K562 (cell line): ENCODE measurements around the gene CHMP2A. TPM values are rescaled to one million over a fixed set of nuclear protein-coding genes. Genes with fewer than 3 reads are reported as not detected.

ENCODE experiments used
- CBFA2T2 ChIP-seq: fragments of 450-650 bp; conservative IDR thresholded peaks from 2 replicates; pipeline ENCODE4 v1.6.1; 2017; ENCODE audit warnings: mild to moderate bottlenecking
- CBX5 ChIP-seq: IDR thresholded peaks from 2 replicates; pipeline ENCODE4 v1.6.1; 2014; ENCODE audit warnings: low read depth, borderline replicate concordance
- CREM ChIP-seq: IDR thresholded peaks from 2 replicates; pipeline ENCODE4 v1.6.1; 2014; ENCODE audit warnings: antibody characterized with exemption, low read depth
- CUX1 ChIP-seq: fragments of 200-800 bp; sonication (Bioruptor generic); IDR thresholded peaks from 2 replicates; pipeline ENCODE4 v1.6.1; 2016; ENCODE audit warnings: missing genetic modification characterization, missing compliant biosample characterization
- DNMT1 ChIP-seq: fragments of 450-650 bp; IDR thresholded peaks from 2 replicates; pipeline ENCODE4 v1.6.1; 2016; ENCODE audit warnings: antibody characterized with exemption, mild to moderate bottlenecking
- E2F1 ChIP-seq: sonication (generic); formaldehyde crosslinking; IDR thresholded peaks from 2 replicates; pipeline ENCODE4 v1.8.1; 2023; ENCODE audit warnings: mild to moderate bottlenecking, missing genetic modification reagents, moderate library complexity
- KLF13 ChIP-seq: fragments of 450-650 bp; IDR thresholded peaks from 2 replicates; pipeline ENCODE4 v1.6.1; 2016; ENCODE audit warnings: missing genetic modification characterization, low read depth, mild to moderate bottlenecking, missing compliant biosample characterization, moderate library complexity, borderline replicate concordance
- PHF20 ChIP-seq: fragments of 450-650 bp; IDR thresholded peaks from 2 replicates; pipeline ENCODE4 v1.6.1; 2018; ENCODE audit not compliant: partially characterized antibody
- PKNOX1 ChIP-seq: fragments of 450-650 bp; IDR thresholded peaks from 2 replicates; pipeline ENCODE4 v1.6.1; 2016
- PURB ChIP-seq: sonication (generic); formaldehyde crosslinking; IDR thresholded peaks from 2 replicates; pipeline ENCODE4 v1.9.0; 2021; ENCODE audit warnings: low read depth, mild to moderate bottlenecking, missing genetic modification reagents
- RBM22 ChIP-seq: fragments of 200-400 bp; formaldehyde crosslinking; IDR thresholded peaks from 2 replicates; pipeline ENCODE4 v1.6.1; 2018; ENCODE audit warnings: low read length, low read depth; ENCODE audit not compliant: poor library complexity, severe bottlenecking
- SREBF2 ChIP-seq: sonication (generic); formaldehyde crosslinking; IDR thresholded peaks from 2 replicates; pipeline ENCODE4 v1.4.0; 2020; ENCODE audit warnings: mild to moderate bottlenecking, missing genetic modification reagents
- TGIF2 ChIP-seq: sonication (generic); formaldehyde crosslinking; IDR thresholded peaks from 2 replicates; pipeline ENCODE4 v1.8.1; 2022; ENCODE audit warnings: mild to moderate bottlenecking, missing genetic modification reagents, moderate library complexity
- ZNF121 ChIP-seq: sonication (generic); formaldehyde crosslinking; conservative IDR thresholded peaks from 2 replicates; pipeline ENCODE4 v1.8.0; 2022; ENCODE audit warnings: missing genetic modification reagents
- ZNF274 ChIP-seq: IDR thresholded peaks from 2 replicates; pipeline ENCODE4 v1.6.1; 2011; ENCODE audit warnings: low read depth, mild to moderate bottlenecking, low read length, moderate library complexity, borderline replicate concordance
- ZNF449 ChIP-seq: fragments of 250-450 bp; sonication (Bioruptor Pico); IDR thresholded peaks from 2 replicates; pipeline ENCODE4 v1.8.0; 2022; ENCODE audit warnings: moderate library complexity, mild to moderate bottlenecking, inconsistent platforms
- ZNF644 ChIP-seq: fragments of 200-800 bp; sonication (Bioruptor generic); IDR thresholded peaks from 2 replicates; pipeline ENCODE4 v1.6.1; 2016; ENCODE audit warnings: low read depth, missing genetic modification characterization, missing compliant biosample characterization
- ZNF764 ChIP-seq: fragments of 250-450 bp; sonication (Bioruptor Pico); IDR thresholded peaks from 2 replicates; pipeline ENCODE4 v1.4.0; 2020; ENCODE audit warnings: low read depth, mild to moderate bottlenecking, moderate library complexity
- ZNF780A ChIP-seq: fragments of 250-450 bp; sonication (Bioruptor Pico); IDR thresholded peaks from 2 replicates; pipeline ENCODE4 v1.5.0; 2021; ENCODE audit warnings: mild to moderate bottlenecking
- polyA plus RNA-seq, 8 experiments: library from polyadenylated mRNA; depleted of rRNA in 4 of 8; stranded (reverse) in 5 of 8; unstranded in 3 of 8; fragments of >200 nt; fragmentation: Nextera tagmentation in 2 of 8; fragmentation: Illumina TruSeq in 1 of 8; extraction: Ambion mirVana in 2 of 8; extraction: Trizol in 1 of 8; gene quantifications; 2 replicates each; pipeline versions ENCODE4 v1.2.1 to v1.2.3, GENCODE V29; 2011 to 2014; ENCODE audit warnings: inconsistent platforms in 1 of 8, missing spikeins in 1 of 8
- total RNA-seq, 7 experiments: library from RNA; depleted of rRNA in 6 of 7; stranded (reverse); fragments of >200 nt in 6 of 7; fragmentation: Illumina TruSeq in 2 of 7; extraction: Trizol in 2 of 7; gene quantifications; 2 replicates each; pipeline versions ENCODE4 v1.2.1 to v1.2.3, GENCODE V29; 2011 to 2021; ENCODE audit warnings: low replicate concordance in 1 of 7

Gene CHMP2A
- total and polyA plus RNA-seq, 9 of the 15 experiments (the other 6 are each of a cell fraction or from before 2014, with no cell fraction given): 57.6 to 159 (median 87.2) TPM

GRCh38 chr19:58554494-58555368, at the start of gene CHMP2A (continued):
- TF ChIP-seq PHF20 (peak; percentile 95), ZNF274 (no peak), KLF13 (tag) (no peak), PKNOX1 (peak; percentile 81), CUX1 (CRISPR knock-in tag) (no peak), TGIF2 (no peak), SREBF2 (CRISPR knock-in tag) (no peak), CBX5 (0 out of 2 replicates have a peak, but pooled peaks have one; percentile 12), ZNF780A (CRISPR knock-in tag) (no peak; the same call in 1 of the 2 replicates), DNMT1 (no peak; the same call in 1 of the 2 replicates), CBFA2T2 (no peak), ZNF764 (no peak), ZNF644 (tag) (peak; percentile 55; the same call in 1 of the 2 replicates), CREM (peak; percentile 96), RBM22 (peak; percentile 93), PURB (CRISPR knock-in tag) (no peak), ZNF121 (CRISPR knock-in tag) (no peak), E2F1 (CRISPR knock-in tag) (no peak), ZNF449 (no peak)
